ENCODE data around the gene CD7. TPM values are rescaled to one million over a fixed set of nuclear protein-coding genes. Genes with fewer than 3 reads are reported as not detected.

Gene CD7
- total RNA-seq, 1 experiment from 2014 or later, result 0.77 TPM

GRCh38 chr17:82299452-82299851 is 18.0 kb downstream of the CD7 start:
- ChIA-PET POLR2A (no interaction called here), CTCF (interaction anchor here (1.8 kb wide), 1 partner anchor 39 kb away, joined by 4 read pairs; no protein-coding TSS in a partner anchor)
- no peak for ATAC-seq
- H3K4me1 ChIP-seq (ENCODE audit: control insufficient read depth, insufficient read depth, low read length), result peaks cover 69% of the 10 kb centered on the region
- intact Hi-C loops (cut with micrococcal nuclease; ENCODE audit: unreplicated experiment) (loop anchor here (5.0 kb wide), 1 partner anchor 33 kb away; the partner anchor contains the start of gene SECTM1), in situ Hi-C loops (cut with HindIII; ENCODE audit: low pct_unique_long_range_greater_than_20kb, low sequenced_read_pairs) (loop anchor here (10.0 kb wide), 1 partner anchor 45 kb away; no protein-coding TSS in a partner anchor)
- BruUV-seq (replicated peaks), result no TSS peak
- no peaks in the 10 kb centered on the region for H3K9me3 ChIP-seq (ENCODE audit: control insufficient read depth, insufficient read depth, low read depth, low read length)
- H3K36me3 ChIP-seq (ENCODE audit: control insufficient read depth, insufficient read depth, low read length), result no peaks in the 10 kb centered on the region
- H3K4me3 ChIP-seq (ENCODE audit: low read depth in 2 of 2, low read length in 2 of 2), result no peak overlapping the region
- no peak for DNase-seq (ENCODE audit: low read depth, low spot score)
- TF ChIP-seq REST (IDR thresholded peaks at IDR 0.05; ENCODE audit: insufficient read depth in 1 of 2, low read depth in 2 of 2, low read length in 1 of 2), result no peak
- H3K27ac ChIP-seq (ENCODE audit: low read length), result no peak overlapping the region; the same call in 1 of the 2 replicates
- H3K27me3 ChIP-seq (ENCODE audit: control insufficient read depth, insufficient read depth, low read length), result no peaks in the 10 kb centered on the region

- BruUV-seq (replicated peaks), result no TSS peak
- Histone ChIP-seq H3K27me3 (ENCODE audit: control insufficient read depth, insufficient read depth, low read length) (no peaks in the 10 kb centered on the region), H3K4me3 (ENCODE audit: low read depth in 2 of 2, low read length in 2 of 2) (peak overlapping the region; percentile 43 to 67), H3K27ac (ENCODE audit: low read length) (peak overlapping the region; percentile 83), H3K9me3 (ENCODE audit: control insufficient read depth, insufficient read depth, low read depth, low read length) (no peaks in the 10 kb centered on the region), H3K36me3 (ENCODE audit: control insufficient read depth, insufficient read depth, low read length) (no peaks in the 10 kb centered on the region), H3K4me1 (ENCODE audit: control insufficient read depth, insufficient read depth, low read length) (peaks cover 75% of the 10 kb centered on the region)
- ATAC-seq (no peak), DNase-seq (ENCODE audit: low read depth, low spot score) (no peak)
- ChIA-PET CTCF (interaction anchor here (0.6 to 1.8 kb wide), 2 partner anchors 40 to 155 kb away, joined by 4 to 6 read pairs; no protein-coding TSS in a partner anchor), POLR2A (interaction anchor here (0.5 kb wide), 2 partner anchors 87 to 742 kb away, joined by 3 to 13 read pairs; no protein-coding TSS in a partner anchor)
- in situ Hi-C loops (cut with HindIII; ENCODE audit: low pct_unique_long_range_greater_than_20kb, low sequenced_read_pairs) (loop anchor here (10.0 kb wide), 1 partner anchor 46 kb away; no protein-coding TSS in a partner anchor), intact Hi-C loops (cut with micrococcal nuclease; ENCODE audit: unreplicated experiment) (loop anchor here (5.0 kb wide), 1 partner anchor 34 kb away; the partner anchor contains the start of gene SECTM1)
- TF ChIP-seq POLR2AphosphoS5 (IDR thresholded peaks at IDR 0.05; ENCODE audit: low read depth, low read length) (no peak), SIN3A (IDR thresholded peaks at IDR 0.05; ENCODE audit: borderline replicate concordance, insufficient read depth, low read depth, low read length) (0 out of 2 replicates have a peak, but pooled peaks have one; percentile 1)
Observed at GRCh38 chr17:82298538-82299421, 18.6 kb downstream of the CD7 start.

- intact Hi-C loops (cut with micrococcal nuclease; ENCODE audit: unreplicated experiment), result loop anchor here (5.0 kb wide), 1 partner anchor 34 kb away; the partner anchor contains the start of gene SECTM1
- in situ Hi-C loops (cut with HindIII; ENCODE audit: low pct_unique_long_range_greater_than_20kb, low sequenced_read_pairs), result loop anchor here (10.0 kb wide), 1 partner anchor 47 kb away; no protein-coding TSS in a partner anchor
- peak overlapping the region; percentile 83 for H3K27ac ChIP-seq (ENCODE audit: low read length)
- ChIA-PET CTCF (interaction anchor here (0.6 kb wide), 1 partner anchor 155 kb away, joined by 6 read pairs; no protein-coding TSS in a partner anchor), POLR2A (interaction anchor here (0.5 kb wide), 2 partner anchors 86 to 743 kb away, joined by 3 to 13 read pairs; no protein-coding TSS in a partner anchor)
- peaks cover 79% of the 10 kb centered on the region for H3K4me1 ChIP-seq (ENCODE audit: control insufficient read depth, insufficient read depth, low read length)
- ATAC-seq (peak; percentile 72), DNase-seq (ENCODE audit: low read depth, low spot score) (peak; percentile 71)
- peak overlapping the region; percentile 43 to 67 for H3K4me3 ChIP-seq (ENCODE audit: low read depth in 2 of 2, low read length in 2 of 2)
- H3K9me3 ChIP-seq (ENCODE audit: control insufficient read depth, insufficient read depth, low read depth, low read length), result no peaks in the 10 kb centered on the region
- H3K36me3 ChIP-seq (ENCODE audit: control insufficient read depth, insufficient read depth, low read length), result no peaks in the 10 kb centered on the region
- TF ChIP-seq POLR2AphosphoS5 (IDR thresholded peaks at IDR 0.05; ENCODE audit: low read depth, low read length) (peak; percentile 56; the same call in 1 of the 2 replicates), TCF7L2 (IDR thresholded peaks at IDR 0.05; ENCODE audit: low read depth, low read length) (no peak)
- BruUV-seq (replicated peaks), result no TSS peak
- no peaks in the 10 kb centered on the region for H3K27me3 ChIP-seq (ENCODE audit: control insufficient read depth, insufficient read depth, low read length)
Observed at GRCh38 chr17:82297714-82298537, 19.5 kb downstream of the CD7 start.

All from Panc1 (cell line).